ENCODE data around the gene AHCTF1.

GRCh38 chr1:246878551-246878950 lies 53.2 kb downstream of the AHCTF1 start:
- TF ChIP-seq CTCF (IDR thresholded peaks at IDR 0.05) (no peak), EP300 (IDR thresholded peaks at IDR 0.05) (no peak), POLR2AphosphoS5 (IDR thresholded peaks at IDR 0.05) (no peak)
